ENCODE results near the gene SEPTIN7. TPM values are rescaled to one million over a fixed set of nuclear protein-coding genes. Genes with fewer than 3 reads are reported as not detected.

Gene SEPTIN7
- total and polyA plus RNA-seq, 2 of the 4 experiments (the other 2 are of a cell fraction), result 150 to 239 TPM

GRCh38 chr7:35760143-35760745 is 40.6 kb upstream of the SEPTIN7 start:
- H3K36me3 ChIP-seq (ENCODE audit: control insufficient read depth, insufficient read depth, low read length), result no peaks in the 10 kb centered on the region
- WGBS, 2 experiments (ENCODE audit: extremely low coverage in 2 of 2, insufficient read length in 1 of 2), result no CpG with 5 or more reads among the region's 7 CpGs
- DNase-seq (peak; percentile 18), ATAC-seq (ENCODE audit: low read depth) (peak; percentile 61)
- H3K9me3 ChIP-seq (ENCODE audit: control insufficient read depth, insufficient read depth, low read length), result no peaks in the 10 kb centered on the region
- H2AK5ac ChIP-seq (ENCODE audit: low read depth, low read length), result peak overlapping the region; percentile 3; the same call in 1 of the 2 replicates
- H3K4me2 ChIP-seq (ENCODE audit: low read depth, low read length), result peak overlapping the region; percentile 68; the same call in 1 of the 2 replicates
- H3K27me3 ChIP-seq (ENCODE audit: control insufficient read depth, insufficient read depth, low read length), result no peaks in the 10 kb centered on the region
- H2BK5ac ChIP-seq (ENCODE audit: low read depth, low read length, poor library complexity, severe bottlenecking), result peak overlapping the region; percentile 99
- TF ChIP-seq SMC3 (IDR thresholded peaks at IDR 0.05; ENCODE audit: low read depth, low read length), result no peak
- no peak for TF ChIP-seq MAZ (IDR thresholded peaks at IDR 0.05; ENCODE audit: borderline replicate concordance, low read depth, low read length)
- no peak for TF ChIP-seq ELK1 (IDR thresholded peaks at IDR 0.05; ENCODE audit: borderline replicate concordance, low read depth, low read length)
- no peak for TF ChIP-seq MXI1 (IDR thresholded peaks at IDR 0.05; ENCODE audit: borderline replicate concordance, low read depth, low read length)
- TF ChIP-seq NFE2L2 (IDR thresholded peaks at IDR 0.05; ENCODE audit: low read depth, low read length), result no peak
- no peak for TF ChIP-seq CTCF (conservative IDR thresholded peaks at IDR 0.05; ENCODE audit: low read depth, low read length)
- TF ChIP-seq POLR2A (IDR thresholded peaks at IDR 0.05; ENCODE audit: low read depth, low read length), result no peak
- no peak for TF ChIP-seq RFX5 (IDR thresholded peaks at IDR 0.05; ENCODE audit: low read depth, low read length)
- H4K20me1 ChIP-seq (ENCODE audit: insufficient read depth, low read length), result no peaks in the 10 kb centered on the region
- H4K8ac ChIP-seq (ENCODE audit: low read depth in 2 of 2, low read length in 2 of 2), result peak overlapping the region in 1 of 2 experiments; percentile 82; a peak in 3 of 4 replicates
- no peaks in the 10 kb centered on the region for H3K79me1 ChIP-seq (ENCODE audit: low read depth in 1 of 2, low read length in 2 of 2)
- BruUV-seq (replicated peaks), result no TSS peak
- H2AK9ac ChIP-seq (replicated peaks; ENCODE audit: low read depth, low read length, poor library complexity), result no peak overlapping the region
- H4K5ac ChIP-seq (ENCODE audit: low read depth, low read length), result peak overlapping the region; percentile 1; the same call in 1 of the 2 replicates
- no peak overlapping the region for H3K4me3 ChIP-seq (ENCODE audit: insufficient read depth, low read depth, low read length)
- peak overlapping the region; percentile 67 for H4K91ac ChIP-seq (ENCODE audit: insufficient read depth, low read depth, low read length)
- in situ Hi-C loops (cut with MboI; ENCODE audit: low sequenced_read_pairs), result loop anchor here (5.0 kb wide), 1 partner anchor 37 kb away; no protein-coding TSS in a partner anchor
- H2BK120ac ChIP-seq (ENCODE audit: low read depth, low read length), result peak overlapping the region; percentile 88
- peak overlapping the region; percentile 91 for H3K18ac ChIP-seq (ENCODE audit: low read depth, low read length)
- H2BK20ac ChIP-seq (ENCODE audit: low read depth, low read length), result peak overlapping the region; percentile 88
- H3K56ac ChIP-seq (ENCODE audit: extremely low read depth, insufficient read depth, low read length), result no peak overlapping the region; the same call in 1 of the 2 replicates
- H3K27ac ChIP-seq (ENCODE audit: insufficient read depth, low read length), result peak overlapping the region; percentile 36; the same call in 1 of the 2 replicates
- no peak overlapping the region for H2AFZ ChIP-seq (replicated peaks; ENCODE audit: low read length, poor library complexity)
- H3K4ac ChIP-seq (ENCODE audit: low read depth, low read length), result peak overlapping the region; percentile 53; the same call in 1 of the 2 replicates
- dilution Hi-C loops (cut with HindIII; ENCODE audit: low sequenced_read_pairs, unreplicated experiment), result no loop called here
- intact Hi-C loops (cut with micrococcal nuclease), result no loop called here
- peak overlapping the region; percentile 64; the same call in 1 of the 2 replicates for H3K14ac ChIP-seq (replicated peaks; ENCODE audit: low read depth, low read length)
- peaks cover 6% of the 10 kb centered on the region for H3K9me1 ChIP-seq (ENCODE audit: insufficient read depth, low read length)
- H3K23ac ChIP-seq (ENCODE audit: low read depth, low read length), result peak overlapping the region; percentile 62; the same call in 1 of the 2 replicates
- ChIA-PET CTCF (no interaction called here), POLR2A (ENCODE audit: unreplicated experiment) (no interaction called here)
- H2BK15ac ChIP-seq (ENCODE audit: low read depth, low read length), result peak overlapping the region; percentile 45; the same call in 1 of the 3 replicates
- peaks cover 20% of the 10 kb centered on the region for H3K4me1 ChIP-seq (ENCODE audit: control insufficient read depth, insufficient read depth, low read length)
- no peak overlapping the region for H3K9ac ChIP-seq (ENCODE audit: low read depth, low read length)
